Effector memory CD8-positive, alpha-beta T cell (primary cell): ENCODE measurements around the gene TEK.
"Not testable (repeated sequence)": the region's sequence is repeated elsewhere in the genome, so short reads cannot be mapped to it uniquely, and the experiment has no call there.

Source experiments
- ATAC-seq: fragments of 150-1000 bp; cut with Tn5 transposase; replicated peaks from 2 replicates; pipeline ENCODE4 v1.10.0; 2021; ENCODE audit warnings: mild to moderate bottlenecking, moderate library complexity
- DNase-seq, 3 experiments: peaks; one replicate each; pipeline ENCODE4 v3.0.0; 2021
- H3K27ac Mint-ChIP-seq, 2 donors: one replicate each; pipeline ENCODE4 v1.8.0; 2022; ENCODE audit warnings: mild to moderate bottlenecking in 2 of 2, mixed read lengths in 2 of 2, moderate library complexity in 2 of 2
- H3K27me3 Mint-ChIP-seq, 2 donors: one replicate each; pipeline ENCODE4 v1.8.0; 2022; ENCODE audit warnings: mixed read lengths in 2 of 2
- H3K36me3 Mint-ChIP-seq: one replicate; pipeline ENCODE4 v1.8.0; 2022; ENCODE audit warnings: mild to moderate bottlenecking, moderate library complexity, mixed read lengths; ENCODE audit not compliant: insufficient read depth
- H3K4me1 Mint-ChIP-seq, 2 donors: one replicate each; pipeline ENCODE4 v1.8.0; 2022; ENCODE audit warnings: low read depth in 2 of 2, mixed read lengths in 2 of 2
- H3K4me3 Mint-ChIP-seq, 2 donors: one replicate each; pipeline ENCODE4 v1.8.0; 2022; ENCODE audit warnings: mild to moderate bottlenecking in 2 of 2, mixed read lengths in 2 of 2, moderate library complexity in 2 of 2
- H3K9me3 Mint-ChIP-seq, 2 donors: one replicate each; pipeline ENCODE4 v1.8.0; 2022; ENCODE audit warnings: mixed read lengths in 2 of 2
- total RNA-seq, 9 experiments: gene quantifications; one replicate each; lab custom pipeline; 2026; lab: John Stamatoyannopoulos, UW

The TEK gene
- total RNA-seq, result 0 to 0.06 (median 0) reads per million in 9 experiments

DNA sequence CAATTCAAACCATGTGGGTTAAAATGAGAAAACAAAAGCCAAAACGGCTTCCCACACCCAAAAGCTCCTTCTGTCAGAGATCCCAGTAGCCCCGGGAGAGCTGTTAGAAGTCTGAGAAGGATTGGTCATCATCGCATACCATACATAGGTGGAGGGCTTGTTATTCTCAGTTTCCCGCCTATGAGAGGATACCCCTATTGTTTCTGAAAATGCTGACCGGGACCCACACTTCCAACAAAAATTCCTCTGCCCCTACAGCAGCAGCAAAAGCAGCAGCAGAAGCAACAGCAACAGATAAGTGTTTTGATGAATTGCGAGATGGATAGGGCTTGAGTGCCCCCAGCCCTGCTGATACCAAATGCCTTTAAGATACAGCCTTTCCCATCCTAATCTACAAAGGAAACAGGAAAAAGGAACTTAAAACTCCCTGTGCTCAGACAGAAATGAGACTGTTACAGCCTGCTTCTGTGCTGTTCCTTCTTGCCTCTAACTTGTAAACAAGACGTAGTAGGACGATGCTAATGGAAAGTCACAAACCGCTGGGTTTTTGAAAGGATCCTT is at the start of gene TEK:
Gene TEK, plus strand, starts transcription at position 245 of the 561 bp plus-strand sequence. CDS start 366 bp downstream, outside the sequence.
- ATAC-seq, result no peak
- no peak for DNase-seq
- Mint-ChIP-seq H3K4me3 (no peak within 1 kb of the TSS), H3K36me3 (no peaks in the 10 kb centered on the region), H3K27ac (no peak within 1 kb of the TSS), H3K27me3 (peaks cover 0 to 9% of the 10 kb centered on the region in 2 donors), H3K9me3 (peaks cover 0 to 3% of the 10 kb centered on the region in 2 donors), H3K4me1 (no peaks in the 10 kb centered on the region)

DNA sequence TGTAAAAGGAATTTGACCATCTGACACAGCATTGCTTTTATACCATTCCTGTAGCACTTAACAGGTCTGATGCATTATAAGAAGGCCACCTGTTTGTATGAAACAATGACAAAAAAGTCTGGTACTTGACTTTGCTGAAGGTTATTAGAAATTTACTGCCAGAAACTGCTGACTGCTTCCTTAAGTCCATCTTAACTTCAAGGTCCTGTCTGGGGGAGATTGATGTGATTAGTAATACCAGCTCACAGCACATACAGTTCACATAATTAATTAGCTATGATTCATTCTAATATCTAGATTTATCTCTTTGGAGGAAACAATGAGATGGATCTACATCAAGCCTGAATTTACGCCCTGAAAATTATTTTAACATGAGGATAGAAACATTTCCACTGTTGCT is 49.6 kb upstream of the TEK start:
- H3K36me3 Mint-ChIP-seq, result peaks cover 5% of the 10 kb centered on the region
- H3K4me3 Mint-ChIP-seq, result no peak overlapping the region
- H3K27me3 Mint-ChIP-seq, result no peaks in the 10 kb centered on the region
- no peak overlapping the region for H3K27ac Mint-ChIP-seq
- no peaks in the 10 kb centered on the region for H3K9me3 Mint-ChIP-seq
- ATAC-seq (no peak), DNase-seq (no peak)
- no peaks in the 10 kb centered on the region for H3K4me1 Mint-ChIP-seq

DNA sequence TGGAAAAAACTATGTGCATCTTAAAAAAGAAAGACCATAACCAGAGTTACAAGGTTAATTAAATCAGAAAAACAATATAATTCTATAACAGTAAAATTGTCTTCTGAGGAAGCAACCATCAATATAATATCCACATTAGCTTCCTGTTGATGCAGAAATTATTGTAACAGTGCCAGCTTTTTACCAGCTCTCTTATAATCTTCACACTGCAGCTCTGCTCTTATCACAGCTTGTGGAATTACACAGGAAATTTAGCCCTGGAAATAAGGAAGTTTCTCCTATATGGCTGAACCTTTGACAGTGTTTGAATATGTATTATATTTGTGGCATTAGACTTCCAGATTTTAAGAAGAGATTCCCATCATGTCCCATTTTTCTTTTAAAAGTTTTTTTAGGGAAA is 49.1 kb upstream of the TEK start:
- no peak overlapping the region for H3K4me3 Mint-ChIP-seq
- peaks cover 5% of the 10 kb centered on the region for H3K36me3 Mint-ChIP-seq
- no peak for ATAC-seq
- H3K27ac Mint-ChIP-seq, result no peak overlapping the region
- no peaks in the 10 kb centered on the region for H3K9me3 Mint-ChIP-seq
- DNase-seq, result no peak
- no peaks in the 10 kb centered on the region for H3K27me3 Mint-ChIP-seq
- H3K4me1 Mint-ChIP-seq, result no peaks in the 10 kb centered on the region

DNA sequence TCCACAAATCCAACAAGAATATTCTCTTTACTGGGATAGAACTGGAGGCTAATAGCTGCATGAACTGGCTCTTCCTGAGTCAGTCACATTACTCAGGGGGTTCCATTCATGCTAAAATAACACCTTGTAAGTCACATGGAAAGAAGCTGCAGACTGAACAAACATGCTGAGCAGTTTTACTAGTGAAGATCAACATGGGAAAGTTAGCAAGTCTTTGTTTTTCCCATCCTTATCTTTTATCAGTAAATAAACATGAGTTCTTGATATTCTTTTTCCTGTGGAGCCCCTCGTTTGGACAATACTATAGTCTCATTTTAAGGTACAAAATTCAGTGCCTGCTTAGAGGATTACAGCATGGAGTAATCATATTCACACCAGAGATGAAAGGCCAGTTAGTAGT is 43.7 kb upstream of the TEK start:
- H3K4me1 Mint-ChIP-seq, result no peaks in the 10 kb centered on the region

DNA sequence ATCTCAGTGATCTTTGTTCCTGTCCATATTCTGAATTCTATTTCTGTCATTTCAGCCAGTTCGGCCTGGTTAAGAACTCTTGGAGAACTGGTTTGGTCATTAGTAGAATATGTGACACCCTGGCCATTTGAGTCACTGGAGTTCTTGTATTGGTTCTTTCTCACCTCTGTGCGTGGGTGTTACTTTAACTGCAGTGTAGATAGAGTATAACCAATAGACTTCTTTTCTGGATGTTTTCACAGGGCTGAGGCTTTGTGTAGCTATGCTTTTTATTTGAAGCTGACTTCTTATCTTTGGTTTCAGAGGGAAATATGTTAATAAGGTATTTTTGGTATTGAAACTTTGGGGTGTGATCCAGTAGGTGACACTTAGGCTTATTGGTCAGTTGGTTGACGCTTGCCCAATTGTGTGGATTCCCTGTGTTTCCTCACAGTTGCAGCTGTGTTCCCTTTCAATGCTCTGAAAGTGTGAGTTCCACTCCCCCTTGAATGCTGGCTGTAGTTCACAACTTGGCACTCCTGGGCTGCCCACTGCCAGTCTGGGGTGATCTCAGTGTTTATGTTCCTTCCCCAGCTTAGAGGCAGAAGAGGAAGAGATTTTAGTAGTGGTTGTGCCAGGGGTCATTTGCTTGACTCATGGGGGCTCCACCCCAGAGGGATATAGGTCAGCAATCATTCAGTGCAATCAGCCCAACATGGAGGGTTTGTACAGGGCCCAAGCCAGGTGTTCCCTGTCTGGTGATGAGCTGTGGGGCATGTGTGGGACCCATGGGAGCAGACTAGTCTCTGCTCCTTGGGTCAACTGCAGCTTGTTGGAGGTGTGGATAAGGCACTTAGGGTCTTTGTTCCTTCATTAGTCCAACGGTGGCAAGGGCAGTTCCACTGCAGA is 34.9 kb upstream of the TEK start:
- H3K9me3 Mint-ChIP-seq, result no peaks in the 10 kb centered on the region
- no peak overlapping the region for H3K27ac Mint-ChIP-seq
- ATAC-seq (no peak), DNase-seq (no peak)
- H3K4me3 Mint-ChIP-seq, result no peak overlapping the region
- no peaks in the 10 kb centered on the region for H3K36me3 Mint-ChIP-seq
- H3K27me3 Mint-ChIP-seq, result no peaks in the 10 kb centered on the region
- H3K4me1 Mint-ChIP-seq, result peaks cover 0 to 2% of the 10 kb centered on the region in 2 donors

More for the DNA sequence above, 43.7 kb upstream of the TEK start:
- no peaks in the 10 kb centered on the region for H3K9me3 Mint-ChIP-seq
- no peak overlapping the region for H3K27ac Mint-ChIP-seq
- no peak for DNase-seq
- no peak overlapping the region for H3K4me3 Mint-ChIP-seq
- no peak for ATAC-seq
- H3K27me3 Mint-ChIP-seq, result no peaks in the 10 kb centered on the region
- peaks cover 5% of the 10 kb centered on the region for H3K36me3 Mint-ChIP-seq

GRCh38 chr9:27078685-27079084 is 30.3 kb upstream of the TEK start:
- H3K9me3 Mint-ChIP-seq, result no peaks in the 10 kb centered on the region
- H3K4me1 Mint-ChIP-seq, result peaks cover 0 to 2% of the 10 kb centered on the region in 2 donors
- H3K27me3 Mint-ChIP-seq, result no peaks in the 10 kb centered on the region
- H3K36me3 Mint-ChIP-seq, result no peaks in the 10 kb centered on the region
- DNase-seq (no peak), ATAC-seq (no peak)
- H3K27ac Mint-ChIP-seq, result no peak overlapping the region
- no peak overlapping the region for H3K4me3 Mint-ChIP-seq

- Mint-ChIP-seq H3K9me3 (no peaks in the 10 kb centered on the region), H3K27me3 (peaks cover 0 to 7% of the 10 kb centered on the region in 2 donors), H3K36me3 (no peaks in the 10 kb centered on the region), H3K4me1 (no peaks in the 10 kb centered on the region), H3K4me3 (no peak overlapping the region), H3K27ac (no peak overlapping the region)
- DNase-seq (no peak), ATAC-seq (no peak)
These were observed 23.6 kb upstream of the TEK start for GRCh38 chr9:27085456-27085855.

DNA sequence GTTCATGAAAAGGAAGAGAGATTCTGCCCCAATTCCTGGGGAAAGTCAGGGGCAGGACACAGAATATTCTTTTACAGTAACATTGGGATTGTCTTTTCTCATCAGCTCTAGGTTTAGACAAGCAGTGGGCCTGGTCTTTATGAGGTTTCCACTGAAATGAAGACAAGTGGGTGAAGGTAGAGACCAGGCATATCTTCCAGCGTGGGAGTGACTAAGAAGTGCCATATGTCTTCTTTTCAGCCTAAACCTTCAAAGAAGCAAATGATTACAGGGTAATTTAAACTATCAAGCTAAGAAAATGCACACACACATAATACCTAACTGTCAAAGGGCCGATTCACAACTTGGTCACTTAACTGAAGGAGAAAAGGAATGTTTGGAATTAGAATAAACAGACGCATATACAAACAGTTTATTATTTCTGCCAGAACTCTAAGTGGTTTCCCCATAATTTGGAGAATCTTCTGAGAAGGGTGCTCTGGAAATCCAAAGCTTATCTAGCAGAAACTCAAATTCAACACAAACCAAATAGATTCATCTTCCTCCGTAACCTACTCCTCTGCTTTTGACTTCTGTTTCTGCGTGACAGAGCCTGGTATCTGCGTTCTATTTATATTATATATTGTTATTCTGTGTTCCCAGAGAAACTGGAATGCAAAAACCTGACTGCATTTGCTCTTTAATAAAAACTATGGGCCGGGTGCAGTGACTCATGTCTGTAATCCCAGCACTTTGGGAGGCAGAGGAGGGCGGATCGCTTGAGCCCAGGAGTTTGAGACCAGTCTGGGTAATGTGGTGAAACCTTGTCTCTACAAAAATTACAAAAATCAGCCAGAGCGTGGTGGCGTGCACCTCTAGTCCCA is 22.0 kb upstream of the TEK start:
- Mint-ChIP-seq H3K27me3 (peaks cover 0 to 7% of the 10 kb centered on the region in 2 donors), H3K4me3 (no peak overlapping the region), H3K4me1 (no peaks in the 10 kb centered on the region), H3K9me3 (no peaks in the 10 kb centered on the region), H3K36me3 (no peaks in the 10 kb centered on the region), H3K27ac (no peak overlapping the region)
- DNase-seq (no peak), ATAC-seq (no peak)

- Mint-ChIP-seq H3K4me3 (no peak overlapping the region), H3K9me3 (no peaks in the 10 kb centered on the region), H3K36me3 (no peaks in the 10 kb centered on the region), H3K27me3 (peaks cover 8 to 14% of the 10 kb centered on the region in 2 donors), H3K27ac (no peak overlapping the region), H3K4me1 (no peaks in the 10 kb centered on the region)
- DNase-seq (no peak), ATAC-seq (no peak)
These were observed 20.0 kb upstream of the TEK start for GRCh38 chr9:27088981-27089380.

GRCh38 chr9:27089706-27090105 is 19.3 kb upstream of the TEK start:
- no peak for DNase-seq
- ATAC-seq, result no peak
- Mint-ChIP-seq H3K4me1 (no peaks in the 10 kb centered on the region), H3K27ac (no peak overlapping the region), H3K36me3 (no peaks in the 10 kb centered on the region), H3K4me3 (no peak overlapping the region), H3K27me3 (peaks cover 15 to 20% of the 10 kb centered on the region in 2 donors), H3K9me3 (no peaks in the 10 kb centered on the region)

DNA sequence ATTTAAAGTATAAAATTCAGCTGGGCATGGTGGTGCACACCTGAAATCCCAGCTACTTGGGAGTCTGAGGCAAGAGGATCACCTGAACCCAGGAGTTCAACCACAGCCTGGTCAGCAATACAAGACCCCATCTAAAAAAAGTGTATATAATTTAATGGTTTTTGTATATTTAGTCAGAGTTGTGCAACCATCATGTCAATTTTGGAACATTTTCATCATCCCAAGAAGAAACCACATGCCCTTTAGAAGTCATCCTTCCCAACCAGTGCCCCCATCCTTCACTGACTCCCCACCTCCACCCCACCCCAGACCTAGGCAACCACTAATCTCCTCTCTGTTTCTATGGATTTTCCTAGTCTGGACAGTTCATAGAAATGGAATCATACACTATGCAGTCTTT is 18.8 kb upstream of the TEK start:
- no peak for ATAC-seq
- H3K9me3 Mint-ChIP-seq, result no peaks in the 10 kb centered on the region
- no peak overlapping the region for H3K4me3 Mint-ChIP-seq
- no peaks in the 10 kb centered on the region for H3K4me1 Mint-ChIP-seq
- DNase-seq, result no peak
- H3K36me3 Mint-ChIP-seq, result no peaks in the 10 kb centered on the region
- no peak overlapping the region for H3K27ac Mint-ChIP-seq
- peaks cover 19 to 22% of the 10 kb centered on the region in 2 donors for H3K27me3 Mint-ChIP-seq

DNA sequence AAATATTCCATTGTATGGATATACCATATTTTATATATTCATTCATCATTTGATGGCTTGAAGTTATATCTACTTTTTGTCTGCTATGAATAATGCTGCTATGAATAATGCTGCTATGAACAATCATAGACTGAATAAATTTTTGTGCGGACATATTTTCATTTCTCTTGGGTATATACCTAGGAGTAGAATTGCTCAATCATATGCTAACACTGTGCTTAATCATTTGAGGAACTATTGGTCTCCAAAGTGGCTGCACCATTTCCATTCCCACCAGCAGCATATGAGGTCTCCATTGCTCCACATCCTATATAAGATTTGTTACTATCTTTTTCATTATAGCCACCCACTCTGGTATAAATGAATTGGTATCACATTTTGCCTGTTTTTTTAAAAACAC is 18.3 kb upstream of the TEK start:
- ATAC-seq, result no peak
- Mint-ChIP-seq H3K9me3 (no peaks in the 10 kb centered on the region), H3K27ac (no peak overlapping the region), H3K4me3 (no peak overlapping the region), H3K27me3 (peaks cover 19 to 24% of the 10 kb centered on the region in 2 donors), H3K4me1 (no peaks in the 10 kb centered on the region), H3K36me3 (no peaks in the 10 kb centered on the region)
- no peak for DNase-seq

DNA sequence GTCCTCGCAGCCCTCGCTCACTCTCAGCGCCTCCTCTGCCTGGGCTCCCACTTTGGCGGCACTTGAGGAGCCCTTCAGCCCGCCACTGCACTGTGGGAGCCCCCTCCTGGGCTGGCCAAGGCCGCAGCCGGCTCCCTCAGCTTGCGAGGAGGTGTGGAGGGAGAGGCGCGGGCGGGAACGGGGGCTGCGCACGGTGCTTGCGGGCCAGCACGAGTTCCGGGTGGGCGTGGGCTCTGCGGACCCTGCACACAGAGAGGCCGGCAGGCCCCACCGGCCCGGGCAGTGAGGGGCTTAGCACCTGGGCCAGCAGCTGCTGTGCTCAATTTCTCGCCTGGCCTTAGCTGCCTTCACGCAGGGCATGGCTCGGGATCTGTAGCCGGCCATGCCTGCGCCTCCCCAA is 16.5 kb upstream of the TEK start:
- H3K27ac Mint-ChIP-seq, H3K4me3 Mint-ChIP-seq, H3K9me3 Mint-ChIP-seq, H3K4me1 Mint-ChIP-seq, DNase-seq, ATAC-seq, H3K36me3 Mint-ChIP-seq: not testable (repeated sequence)
- peaks cover 28 to 35% of the 10 kb centered on the region in 2 donors for H3K27me3 Mint-ChIP-seq
